ENCODE measurements around the gene MSI2.

GRCh38 chr17:57425431-57425830 lies 169.1 kb downstream of the MSI2 start:
- TF ChIP-seq CTCF (IDR thresholded peaks at IDR 0.05; ENCODE audit: extremely low read depth in 1 of 2, insufficient read depth in 1 of 2, low read depth in 1 of 2, low read length in 2 of 2) (no peak), JUN (IDR thresholded peaks at IDR 0.05; ENCODE audit: borderline replicate concordance, insufficient read depth, insufficient read length, low read depth) (no peak)

Measured in endothelial cell of umbilical vein (primary cell).